Caco-2 (cell line): ENCODE results near the gene KDM4C. TPM values are rescaled to one million over a fixed set of nuclear protein-coding genes. Genes with fewer than 3 reads are reported as not detected.

Source experiments
- BruUV-seq: library from RNA; stranded (reverse); fragments of 400-500 nt; replicated peaks from 2 replicates; lab custom pipeline; 2021; lab: Mats Ljungman, UMichigan
- CTCF ChIA-PET: fragments of 300-600 bp; sonication (Branson Sonifier 250); formaldehyde crosslinking; loops from one replicate; lab custom pipeline; 2022; ENCODE audit warnings: antibody characterized with exemption; lab: Charles Lee
- POLR2A ChIA-PET: fragments of 300-600 bp; sonication (Branson Sonifier 250); formaldehyde crosslinking; loops from one replicate; lab custom pipeline; 2022; ENCODE audit warnings: antibody characterized with exemption; lab: Charles Lee
- DNase-seq, 2 experiments: peaks; one replicate each; pipeline versions ENCODE4 v3.0.0 to v3.0.0-alpha.2; 2020 to 2022
- H3K27me3 ChIP-seq: replicated peaks from 2 replicates; pipeline ENCODE4 v1.6.0; 2011; ENCODE audit warnings: low read length; ENCODE audit not compliant: control insufficient read depth, insufficient read depth
- H3K36me3 ChIP-seq: 2 replicates; pipeline ENCODE4 v1.5.1; 2011; ENCODE audit warnings: low read length; ENCODE audit not compliant: control insufficient read depth, insufficient read depth
- H3K4me1 ChIP-seq: fragments of 250-450 bp; sonication (Bioruptor Pico); 2 replicates; pipeline ENCODE4 v1.5.1; 2020; ENCODE audit warnings: mild to moderate bottlenecking
- H3K4me3 ChIP-seq: 2 replicates; pipeline ENCODE4 v1.5.1; 2011; ENCODE audit warnings: low read depth, mild to moderate bottlenecking, control low read depth, low read length
- H3K9me3 ChIP-seq: fragments of 250-450 bp; sonication (Bioruptor Pico); 2 replicates; pipeline ENCODE4 v1.5.1; 2020; ENCODE audit warnings: mild to moderate bottlenecking, moderate library complexity
- H3K27ac Mint-ChIP-seq: one replicate; pipeline ENCODE4 v1.8.0; 2022; ENCODE audit warnings: mixed read lengths; ENCODE audit not compliant: unreplicated experiment
- H3K27me3 Mint-ChIP-seq: one replicate; pipeline ENCODE4 v1.8.0; 2022; ENCODE audit warnings: mixed read lengths; ENCODE audit not compliant: insufficient read depth, unreplicated experiment
- H3K36me3 Mint-ChIP-seq: one replicate; pipeline ENCODE4 v1.8.0; 2022; ENCODE audit warnings: mild to moderate bottlenecking, mixed read lengths; ENCODE audit not compliant: insufficient read depth, unreplicated experiment
- H3K4me1 Mint-ChIP-seq: one replicate; pipeline ENCODE4 v1.8.0; 2022; ENCODE audit warnings: low read depth, mixed read lengths; ENCODE audit not compliant: unreplicated experiment
- H3K4me3 Mint-ChIP-seq: one replicate; pipeline ENCODE4 v1.8.0; 2022; ENCODE audit warnings: mild to moderate bottlenecking, moderate library complexity, mixed read lengths; ENCODE audit not compliant: unreplicated experiment
- H3K9me3 Mint-ChIP-seq: one replicate; pipeline ENCODE4 v1.8.0; 2022; ENCODE audit warnings: mixed read lengths; ENCODE audit not compliant: unreplicated experiment
- CTCF ChIP-seq, 2 experiments: fragments of 200-600 bp in 1 of 2; IDR thresholded peaks; 1 replicate in 1 of 2; 2 replicates in 1 of 2; pipeline versions ENCODE4 v1.5.1 to v1.8.0; 2011 to 2022; ENCODE audit warnings: antibody characterized with exemption in 1 of 2, control low read depth in 1 of 2, inconsistent platforms in 1 of 2, low read depth in 1 of 2, low read length in 1 of 2, mild to moderate bottlenecking in 1 of 2, moderate library complexity in 1 of 2; ENCODE audit not compliant: insufficient read depth in 1 of 2, severe bottlenecking in 1 of 2, unreplicated experiment in 1 of 2
- intact Hi-C: fragments of 100-400 bp; cut with micrococcal nuclease; formaldehyde crosslinking; loops from one replicate; pipeline ENCODE4 v1.10.0; 2022; ENCODE audit not compliant: unreplicated experiment
- total RNA-seq: library from RNA; stranded (reverse); gene quantifications from 2 replicates; pipeline ENCODE4 v1.2.3, GENCODE V29; 2022

Gene KDM4C
- total RNA-seq, 1 experiment from 2014 or later = 40.3 TPM

- Mint-ChIP-seq H3K4me1 (no peaks in the 10 kb centered on the region), H3K27me3 (no peaks in the 10 kb centered on the region), H3K27ac (no peak overlapping the region), H3K36me3 (peaks cover 37% of the 10 kb centered on the region), H3K9me3 (no peaks in the 10 kb centered on the region), H3K4me3 (no peak overlapping the region)
- POLR2A ChIA-PET = no interaction called here
- Histone ChIP-seq H3K36me3 (peaks cover 2% of the 10 kb centered on the region; the same call in 1 of the 2 replicates), H3K4me1 (no peaks in the 10 kb centered on the region), H3K27me3 (no peaks in the 10 kb centered on the region), H3K4me3 (no peak overlapping the region), H3K9me3 (no peaks in the 10 kb centered on the region)
- BruUV-seq = no TSS peak
- CTCF ChIA-PET = interaction anchor here (0.5 kb wide), 1 partner anchor 160 kb away, joined by 3 read pairs; no protein-coding TSS in a partner anchor
- TF ChIP-seq CTCF (IDR thresholded peaks at IDR 0.05; ENCODE audit: insufficient read depth in 1 of 2, low read depth in 1 of 2, low read length in 1 of 2, severe bottlenecking in 1 of 2, unreplicated experiment in 1 of 2) = no peak
- no peak for DNase-seq
- intact Hi-C loops = loop anchor here (10.0 kb wide), 1 partner anchor 161 kb away; no protein-coding TSS in a partner anchor
These were observed 228.5 kb downstream of the KDM4C start for GRCh38 chr9:6986141-6986815.

DNA sequence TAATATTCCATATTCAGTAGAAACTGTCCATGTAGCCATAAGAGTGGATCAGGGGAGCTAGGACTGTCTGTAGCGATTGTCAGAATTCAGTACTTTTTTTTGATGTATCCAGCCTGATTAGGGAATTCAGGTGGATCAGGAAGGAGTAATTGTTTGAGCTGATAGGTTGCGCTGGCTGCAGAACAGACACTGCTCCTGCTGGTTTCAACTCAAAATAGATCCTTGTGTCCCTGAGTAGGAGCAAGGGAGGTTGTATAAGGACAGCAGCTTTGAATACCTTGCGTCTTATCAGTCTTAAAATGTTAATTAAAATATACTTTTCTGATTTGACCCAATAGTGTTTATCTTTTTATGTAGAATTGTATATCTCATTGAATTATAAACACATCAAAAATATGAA, 229.6 kb downstream of the KDM4C start:
- Mint-ChIP-seq H3K27me3 (no peaks in the 10 kb centered on the region), H3K9me3 (no peaks in the 10 kb centered on the region), H3K4me1 (no peaks in the 10 kb centered on the region), H3K27ac (no peak overlapping the region), H3K36me3 (peaks cover 37% of the 10 kb centered on the region), H3K4me3 (no peak overlapping the region)
- no peaks in the 10 kb centered on the region for H3K9me3 ChIP-seq
- no peak overlapping the region for H3K4me3 ChIP-seq
- ChIA-PET POLR2A (no interaction called here), CTCF (no interaction called here)
- intact Hi-C loops = loop anchor here (10.0 kb wide), 1 partner anchor 163 kb away; no protein-coding TSS in a partner anchor
- no peaks in the 10 kb centered on the region for H3K27me3 ChIP-seq
- no peak for TF ChIP-seq CTCF (IDR thresholded peaks at IDR 0.05; ENCODE audit: insufficient read depth in 1 of 2, low read depth in 1 of 2, low read length in 1 of 2, severe bottlenecking in 1 of 2, unreplicated experiment in 1 of 2)
- peaks cover 2% of the 10 kb centered on the region; the same call in 1 of the 2 replicates for H3K36me3 ChIP-seq
- H3K4me1 ChIP-seq = no peaks in the 10 kb centered on the region
- no TSS peak for BruUV-seq
- no peak for DNase-seq

GRCh38 chr9:6991418-6991817, 233.6 kb downstream of the KDM4C start:
- POLR2A ChIA-PET = no interaction called here
- no peak for TF ChIP-seq CTCF (IDR thresholded peaks at IDR 0.05; ENCODE audit: insufficient read depth in 1 of 2, low read depth in 1 of 2, low read length in 1 of 2, severe bottlenecking in 1 of 2, unreplicated experiment in 1 of 2)
- Histone ChIP-seq H3K36me3 (no peaks in the 10 kb centered on the region; the same call in 1 of the 2 replicates), H3K27me3 (no peaks in the 10 kb centered on the region), H3K9me3 (no peaks in the 10 kb centered on the region), H3K4me1 (no peaks in the 10 kb centered on the region), H3K4me3 (no peak overlapping the region)
- Mint-ChIP-seq H3K4me3 (no peak overlapping the region), H3K27me3 (no peaks in the 10 kb centered on the region), H3K36me3 (peaks cover 20% of the 10 kb centered on the region), H3K4me1 (no peaks in the 10 kb centered on the region), H3K9me3 (no peaks in the 10 kb centered on the region), H3K27ac (no peak overlapping the region)
- intact Hi-C loops = no loop called here
- no TSS peak for BruUV-seq
- CTCF ChIA-PET = no interaction called here
- no peak for DNase-seq
